HCT116 (cell line): ENCODE data around the gene SCT. TPM values are rescaled to one million over a fixed set of nuclear protein-coding genes. Genes with fewer than 3 reads are reported as not detected.

Source experiments
- ATAC-seq: fragments of 200-7000 bp; cut with Tn5 transposase; 2 replicates; pipeline ENCODE4 v1.9.1; 2020; ENCODE audit warnings: mild to moderate bottlenecking, moderate library complexity
- BruUV-seq: library from RNA; stranded (reverse); fragments of 400-500 nt; replicated peaks from 2 replicates; lab custom pipeline; 2021; lab: Mats Ljungman, UMichigan
- CTCF ChIA-PET: fragments of 300-600 bp; sonication (Branson Sonifier 250); formaldehyde crosslinking; loops from one replicate; lab custom pipeline; 2021; ENCODE audit warnings: antibody characterized with exemption; lab: Charles Lee
- POLR2A ChIA-PET: fragments of 300-600, 350-600 bp; sonication (Branson Sonifier 250); formaldehyde crosslinking; loops from one replicate; lab custom pipeline; 2021; ENCODE audit warnings: antibody characterized with exemption; lab: Charles Lee
- RAD21 ChIA-PET, 2 experiments: fragments of 300-600 bp; sonication (Branson Sonifier 250); formaldehyde crosslinking; loops; one replicate each; lab custom pipeline; 2023; ENCODE audit warnings: low total read pairs in 2 of 2; ENCODE audit not compliant: uncharacterized antibody in 2 of 2, unreplicated experiment in 2 of 2, low non-redundant PET in 1 of 2; lab: Charles Lee
- DNase-seq: peaks from one replicate; pipeline ENCODE4 v3.0.0-alpha.2; 2010; ENCODE audit warnings: low read depth, low spot score
- H2AFZ ChIP-seq: fragments of 200-600 bp; shearing (Covaris generic), sonication (generic); 2 replicates; pipeline ENCODE4 v1.6.1; 2017; ENCODE audit warnings: low read depth, mixed run types, mixed read lengths, antibody characterized with exemption, low read length; ENCODE audit not compliant: poor library complexity, severe bottlenecking
- H3K27ac ChIP-seq: 2 replicates; pipeline ENCODE4 v1.5.1; 2012; ENCODE audit warnings: low read depth, low read length
- H3K27me3 ChIP-seq: fragments of 200-600 bp; sonication (generic); 2 replicates; pipeline ENCODE4 v1.6.1; 2016; ENCODE audit warnings: mixed run types, low read length, mixed read lengths; ENCODE audit not compliant: insufficient read depth
- H3K36me3 ChIP-seq, 2 experiments: fragments of 200-500 bp in 1 of 2; fragments of 200-600 bp in 1 of 2; sonication (Bioruptor generic) in 1 of 2; sonication (generic) in 1 of 2; 2 replicates each; pipeline versions ENCODE4 v1.5.1 to v1.6.1; 2014 to 2016; ENCODE audit warnings: low read length in 2 of 2, inconsistent platforms in 1 of 2, mixed read lengths in 1 of 2, mixed run types in 1 of 2; ENCODE audit not compliant: insufficient read depth in 2 of 2, control insufficient read depth in 1 of 2
- H3K4me1 ChIP-seq, 2 experiments: fragments of 200-600 bp in 1 of 2; sonication (generic) in 1 of 2; 2 replicates each; pipeline versions ENCODE4 v1.5.1 to v1.6.1; 2012 to 2017; ENCODE audit warnings: low read length in 2 of 2, inconsistent platforms in 1 of 2, mild to moderate bottlenecking in 1 of 2, mixed read lengths in 1 of 2, mixed run types in 1 of 2, moderate library complexity in 1 of 2; ENCODE audit not compliant: insufficient read depth in 2 of 2, control insufficient read depth in 1 of 2
- H3K4me2 ChIP-seq: fragments of 200-600 bp; sonication (generic); 2 replicates; pipeline ENCODE4 v1.6.1; 2017; ENCODE audit warnings: mixed run types, low read length, mixed read lengths
- H3K4me3 ChIP-seq, 2 experiments: fragments of 200-600 bp in 1 of 2; sonication (generic) in 1 of 2; replicated peaks in 1 of 2; 2 replicates each; pipeline ENCODE4 v1.5.1; 2011 to 2016; ENCODE audit warnings: low read length in 2 of 2, control low read depth in 1 of 2, low read depth in 1 of 2, mild to moderate bottlenecking in 1 of 2, mixed read lengths in 1 of 2, mixed run types in 1 of 2
- H3K79me2 ChIP-seq: fragments of 200-600 bp; sonication (generic); 2 replicates; pipeline ENCODE4 v1.6.1; 2017; ENCODE audit warnings: mild to moderate bottlenecking, mixed run types, low read length, moderate library complexity, mixed read lengths; ENCODE audit not compliant: insufficient read depth
- H3K9ac ChIP-seq: fragments of 200-600 bp; sonication (generic); 2 replicates; pipeline ENCODE4 v1.6.1; 2016; ENCODE audit warnings: low read length, mixed read lengths
- H3K9me2 ChIP-seq: fragments of 200-600 bp; sonication (generic), shearing (Covaris generic); 2 replicates; pipeline ENCODE4 v1.6.1; 2017; ENCODE audit warnings: mixed run types, mild to moderate bottlenecking, moderate library complexity; ENCODE audit not compliant: insufficient read depth
- H3K9me3 ChIP-seq, 2 experiments: fragments of 200-500 bp in 1 of 2; fragments of 200-600 bp in 1 of 2; sonication (Bioruptor generic) in 1 of 2; sonication (generic) in 1 of 2; 2 replicates each; pipeline ENCODE4 v1.6.1; 2014 to 2017; ENCODE audit warnings: low read length in 2 of 2, mixed read lengths in 2 of 2, inconsistent platforms in 1 of 2, low read depth in 1 of 2, mild to moderate bottlenecking in 1 of 2, mixed run types in 1 of 2, moderate library complexity in 1 of 2; ENCODE audit not compliant: control insufficient read depth in 1 of 2, insufficient read depth in 1 of 2
- H4K20me1 ChIP-seq: fragments of 200-600 bp; sonication (generic), shearing (Covaris generic); 2 replicates; pipeline ENCODE4 v1.6.1; 2017; ENCODE audit warnings: mixed run types, mild to moderate bottlenecking, moderate library complexity; ENCODE audit not compliant: insufficient read depth
- ATF3 ChIP-seq: IDR thresholded peaks from 2 replicates; pipeline ENCODE4 v1.6.1; 2012
- CBX3 ChIP-seq: IDR thresholded peaks from 2 replicates; pipeline ENCODE4 v1.6.1; 2012; ENCODE audit warnings: low read depth
- CEBPB ChIP-seq: IDR thresholded peaks from 2 replicates; pipeline ENCODE4 v1.6.1; 2012; ENCODE audit warnings: low read depth
- EGR1 ChIP-seq: IDR thresholded peaks from 2 replicates; pipeline ENCODE4 v1.6.1; 2012; ENCODE audit warnings: low read depth
- EZH2phosphoT487 ChIP-seq: fragments of 200-600 bp; IDR thresholded peaks from 2 replicates; pipeline ENCODE4 v1.6.1; 2018; ENCODE audit warnings: antibody characterized with exemption, borderline replicate concordance
- FOSL1 ChIP-seq: IDR thresholded peaks from 2 replicates; pipeline ENCODE4 v1.6.1; 2012; ENCODE audit warnings: low read depth
- MAX ChIP-seq: IDR thresholded peaks from 2 replicates; pipeline ENCODE4 v1.6.1; 2012
- POLR2AphosphoS5 ChIP-seq: IDR thresholded peaks from 2 replicates; pipeline ENCODE4 v1.6.1; 2011; ENCODE audit warnings: mild to moderate bottlenecking, low read depth, low read length, moderate library complexity
- RAD21 ChIP-seq: IDR thresholded peaks from 2 replicates; pipeline ENCODE4 v1.6.1; 2012; ENCODE audit warnings: low read depth, mild to moderate bottlenecking
- SIN3A ChIP-seq: IDR thresholded peaks from 2 replicates; pipeline ENCODE4 v1.6.1; 2012; ENCODE audit warnings: low read depth
- SP1 ChIP-seq: IDR thresholded peaks from 2 replicates; pipeline ENCODE4 v1.6.1; 2012; ENCODE audit warnings: low read depth
- SRF ChIP-seq: IDR thresholded peaks from 2 replicates; pipeline ENCODE4 v1.6.1; 2012; ENCODE audit warnings: low read depth
- TCF7L2 ChIP-seq: IDR thresholded peaks from 2 replicates; pipeline ENCODE4 v1.7.0; 2011; ENCODE audit warnings: borderline replicate concordance, inconsistent platforms; ENCODE audit not compliant: insufficient read depth, insufficient read length; ENCODE audit errors: extremely low read depth
- ZNF274 ChIP-seq: fragments of 200-500 bp; sonication (Bioruptor generic); IDR thresholded peaks from 2 replicates; pipeline ENCODE4 v1.6.1; 2014; ENCODE audit warnings: mild to moderate bottlenecking, low read depth, low read length, inconsistent platforms
- intact Hi-C: fragments of 100-400 bp; cut with micrococcal nuclease; formaldehyde crosslinking; loops from 2 replicates; pipeline ENCODE4 v1.10.0; 2022
- total RNA-seq: library from RNA; stranded (reverse); gene quantifications from one replicate; pipeline ENCODE4 v1.2.1, GENCODE V29; 2021; ENCODE audit not compliant: unreplicated experiment
- TF ChIP-seq, protein P1 (sequence below), 3 experiments: fragments of 200-600 bp in 1 of 3; sonication (generic) in 1 of 3; IDR thresholded peaks in 2 of 3; conservative IDR thresholded peaks in 1 of 3; 2 replicates each; pipeline ENCODE4 v1.5.1; 2012 to 2017; ENCODE audit warnings: low read depth in 2 of 3, low read length in 2 of 3, antibody characterized with exemption in 1 of 3, borderline replicate concordance in 1 of 3, control low read depth in 1 of 3, mild to moderate bottlenecking in 1 of 3, mixed read lengths in 1 of 3, mixed run types in 1 of 3, moderate library complexity in 1 of 3; ENCODE audit not compliant: insufficient read depth in 1 of 3
- TF ChIP-seq, protein P2 (sequence below): IDR thresholded peaks from 2 replicates; pipeline ENCODE4 v1.6.1; 2012; ENCODE audit warnings: low read depth

SCT gene
- total RNA-seq, 1 experiment from 2014 or later, result not detected

GRCh38 chr11:605286-606129 is 21.5 kb downstream of the SCT start (continued):
- TF ChIP-seq, protein P1, sequence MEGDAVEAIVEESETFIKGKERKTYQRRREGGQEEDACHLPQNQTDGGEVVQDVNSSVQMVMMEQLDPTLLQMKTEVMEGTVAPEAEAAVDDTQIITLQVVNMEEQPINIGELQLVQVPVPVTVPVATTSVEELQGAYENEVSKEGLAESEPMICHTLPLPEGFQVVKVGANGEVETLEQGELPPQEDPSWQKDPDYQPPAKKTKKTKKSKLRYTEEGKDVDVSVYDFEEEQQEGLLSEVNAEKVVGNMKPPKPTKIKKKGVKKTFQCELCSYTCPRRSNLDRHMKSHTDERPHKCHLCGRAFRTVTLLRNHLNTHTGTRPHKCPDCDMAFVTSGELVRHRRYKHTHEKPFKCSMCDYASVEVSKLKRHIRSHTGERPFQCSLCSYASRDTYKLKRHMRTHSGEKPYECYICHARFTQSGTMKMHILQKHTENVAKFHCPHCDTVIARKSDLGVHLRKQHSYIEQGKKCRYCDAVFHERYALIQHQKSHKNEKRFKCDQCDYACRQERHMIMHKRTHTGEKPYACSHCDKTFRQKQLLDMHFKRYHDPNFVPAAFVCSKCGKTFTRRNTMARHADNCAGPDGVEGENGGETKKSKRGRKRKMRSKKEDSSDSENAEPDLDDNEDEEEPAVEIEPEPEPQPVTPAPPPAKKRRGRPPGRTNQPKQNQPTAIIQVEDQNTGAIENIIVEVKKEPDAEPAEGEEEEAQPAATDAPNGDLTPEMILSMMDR (IDR thresholded peaks at IDR 0.05 in 2 of 3, conservative IDR thresholded peaks at IDR 0.05 in 1 of 3; ENCODE audit: borderline replicate concordance in 1 of 3, insufficient read depth in 1 of 3, low read depth in 2 of 3, low read length in 2 of 3), result no peak
- no peak for TF ChIP-seq POLR2AphosphoS5
- no peak for TF ChIP-seq MAX
- TF ChIP-seq ATF3, result no peak
- no peak for TF ChIP-seq SRF
- no peak for TF ChIP-seq FOSL1
- no peak for TF ChIP-seq TCF7L2
- TF ChIP-seq ZNF274, result no peak
- no peak for TF ChIP-seq EGR1
- TF ChIP-seq SP1, result no peak

GRCh38 chr11:603154-603553 is 23.8 kb downstream of the SCT start:
- CTCF ChIA-PET, result no interaction called here
- Histone ChIP-seq H2AFZ (no peak overlapping the region), H4K20me1 (no peaks in the 10 kb centered on the region), H3K9ac (no peak overlapping the region), H3K9me3 (no peaks in the 10 kb centered on the region), H3K4me1 (no peaks in the 10 kb centered on the region), H3K9me2 (no peaks in the 10 kb centered on the region), H3K4me3 (no peak overlapping the region), H3K27me3 (no peaks in the 10 kb centered on the region), H3K27ac (no peak overlapping the region), H3K79me2 (peaks cover 48% of the 10 kb centered on the region; the same call in 1 of the 2 replicates), H3K4me2 (no peak overlapping the region), H3K36me3 (peaks cover 49 to 59% of the 10 kb centered on the region in 2 experiments; a peak in 3 of 4 replicates)
- intact Hi-C loops, result no loop called here
- POLR2A ChIA-PET, result interaction anchor here (1.0 kb wide), 1 partner anchor 27 kb away, joined by 3 read pairs; the partner anchor contains the start of gene PHRF1
- DNase-seq (no peak), ATAC-seq (no peak)
- no TSS peak for BruUV-seq
- RAD21 ChIA-PET, result no interaction called here
- TF ChIP-seq CBX3 (no peak), RAD21 (no peak), SIN3A (no peak), EZH2phosphoT487 (no peak), CEBPB (no peak), ATF3 (no peak)
- TF ChIP-seq, protein P1 (IDR thresholded peaks at IDR 0.05 in 2 of 3, conservative IDR thresholded peaks at IDR 0.05 in 1 of 3; ENCODE audit: borderline replicate concordance in 1 of 3, insufficient read depth in 1 of 3, low read depth in 2 of 3, low read length in 2 of 3), result no peak
- TF ChIP-seq, protein P2, sequence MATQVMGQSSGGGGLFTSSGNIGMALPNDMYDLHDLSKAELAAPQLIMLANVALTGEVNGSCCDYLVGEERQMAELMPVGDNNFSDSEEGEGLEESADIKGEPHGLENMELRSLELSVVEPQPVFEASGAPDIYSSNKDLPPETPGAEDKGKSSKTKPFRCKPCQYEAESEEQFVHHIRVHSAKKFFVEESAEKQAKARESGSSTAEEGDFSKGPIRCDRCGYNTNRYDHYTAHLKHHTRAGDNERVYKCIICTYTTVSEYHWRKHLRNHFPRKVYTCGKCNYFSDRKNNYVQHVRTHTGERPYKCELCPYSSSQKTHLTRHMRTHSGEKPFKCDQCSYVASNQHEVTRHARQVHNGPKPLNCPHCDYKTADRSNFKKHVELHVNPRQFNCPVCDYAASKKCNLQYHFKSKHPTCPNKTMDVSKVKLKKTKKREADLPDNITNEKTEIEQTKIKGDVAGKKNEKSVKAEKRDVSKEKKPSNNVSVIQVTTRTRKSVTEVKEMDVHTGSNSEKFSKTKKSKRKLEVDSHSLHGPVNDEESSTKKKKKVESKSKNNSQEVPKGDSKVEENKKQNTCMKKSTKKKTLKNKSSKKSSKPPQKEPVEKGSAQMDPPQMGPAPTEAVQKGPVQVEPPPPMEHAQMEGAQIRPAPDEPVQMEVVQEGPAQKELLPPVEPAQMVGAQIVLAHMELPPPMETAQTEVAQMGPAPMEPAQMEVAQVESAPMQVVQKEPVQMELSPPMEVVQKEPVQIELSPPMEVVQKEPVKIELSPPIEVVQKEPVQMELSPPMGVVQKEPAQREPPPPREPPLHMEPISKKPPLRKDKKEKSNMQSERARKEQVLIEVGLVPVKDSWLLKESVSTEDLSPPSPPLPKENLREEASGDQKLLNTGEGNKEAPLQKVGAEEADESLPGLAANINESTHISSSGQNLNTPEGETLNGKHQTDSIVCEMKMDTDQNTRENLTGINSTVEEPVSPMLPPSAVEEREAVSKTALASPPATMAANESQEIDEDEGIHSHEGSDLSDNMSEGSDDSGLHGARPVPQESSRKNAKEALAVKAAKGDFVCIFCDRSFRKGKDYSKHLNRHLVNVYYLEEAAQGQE, result no peak
